22Rv1 (cell line): ENCODE results near the gene KRTAP4-16.
"Not testable (repeated sequence)": the region's sequence is repeated elsewhere in the genome, so short reads cannot be mapped to it uniquely, and the experiment has no call there.

Experiments used
- CTCF ChIP-seq: fragments of 450-650 bp; IDR thresholded peaks from 2 replicates; pipeline ENCODE4 v1.5.1; 2017; ENCODE audit warnings: mild to moderate bottlenecking
- ZFX ChIP-seq: fragments of 450-650 bp; IDR thresholded peaks from 2 replicates; pipeline ENCODE4 v1.6.1; 2017; ENCODE audit warnings: antibody characterized with exemption, borderline replicate concordance

GRCh38 chr17:41059276-41060051, 42.5 kb downstream of the KRTAP4-16 start:
- TF ChIP-seq CTCF, ZFX: not testable (repeated sequence)
